Activated CD8-positive, alpha-beta memory T cell treated with anti-CD3 and anti-CD28 coated beads, Interleukin-2, amount 10 ng/mL, durations not matched to agents 7 days and 5 days (primary cell): Measurements from ENCODE around the gene PAPPA. TPM values are rescaled to one million over a fixed set of nuclear protein-coding genes. Genes with fewer than 3 reads are reported as not detected.

Source experiments
- ATAC-seq: fragments of 150-1000 bp; cut with Tn5 transposase; one replicate; pipeline ENCODE4 v1.10.0; 2021; ENCODE audit warnings: moderate library complexity
- CTCF ChIA-PET: fragments of 350-600 bp; sonication (Branson Sonifier 250); formaldehyde crosslinking; loops from one replicate; lab custom pipeline; 2021; ENCODE audit warnings: antibody characterized with exemption; lab: Charles Lee
- DNase-seq: peaks from one replicate; pipeline ENCODE4 v3.0.0-alpha.2; 2020
- H3K27ac Mint-ChIP-seq: one replicate; pipeline ENCODE4 v1.8.0; 2021; ENCODE audit warnings: mild to moderate bottlenecking, mixed read lengths
- H3K27me3 Mint-ChIP-seq: one replicate; pipeline ENCODE4 v1.8.0; 2021; ENCODE audit warnings: mixed read lengths
- H3K36me3 Mint-ChIP-seq: one replicate; pipeline ENCODE4 v1.8.0; 2021; ENCODE audit warnings: mild to moderate bottlenecking, mixed read lengths
- H3K4me1 Mint-ChIP-seq: one replicate; pipeline ENCODE4 v1.8.0; 2021; ENCODE audit warnings: mixed read lengths
- H3K4me3 Mint-ChIP-seq: one replicate; pipeline ENCODE4 v1.8.0; 2021; ENCODE audit warnings: mild to moderate bottlenecking, moderate library complexity, mixed read lengths
- H3K9me3 Mint-ChIP-seq: one replicate; pipeline ENCODE4 v1.8.0; 2022; ENCODE audit warnings: low read depth, mixed read lengths
- total RNA-seq, 2 experiments: library from RNA; stranded (reverse); gene quantifications; one replicate each; pipeline ENCODE4 v1.2.3, GENCODE V29; 2021

PAPPA gene
- total RNA-seq, 2 experiments from 2014 or later = not detected

GRCh38 chr9:116451500-116452115 lies 298.0 kb downstream of the PAPPA start:
- Mint-ChIP-seq H3K36me3 (no peaks in the 10 kb centered on the region), H3K27ac (no peak overlapping the region), H3K27me3 (no peaks in the 10 kb centered on the region), H3K4me1 (no peaks in the 10 kb centered on the region), H3K4me3 (no peak overlapping the region), H3K9me3 (peaks cover 3% of the 10 kb centered on the region)
- no peak for ATAC-seq
- no peak for DNase-seq
- CTCF ChIA-PET = no interaction called here
